ENCODE data around the gene FUT1. TPM values are rescaled to one million over a fixed set of nuclear protein-coding genes. Genes with fewer than 3 reads are reported as not detected.

Gene FUT1
- total and polyA plus RNA-seq, 2 donors (not counting 1 experiment from before 2014, with no cell fraction given) = not detected

GRCh38 chr19:48780631-48781391 is 28.4 kb upstream of the FUT1 start:
- TF ChIP-seq EZH2 (IDR thresholded peaks at IDR 0.05; ENCODE audit: borderline replicate concordance, insufficient read depth, low read depth, low read length, poor library complexity, severe bottlenecking) (no peak), CTCF (IDR thresholded peaks at IDR 0.05) (no peak)
- H4K20me1 ChIP-seq (ENCODE audit: control insufficient read depth, insufficient read depth, low read length, poor library complexity, severe bottlenecking) = no peaks in the 10 kb centered on the region
- intact Hi-C loops (cut with micrococcal nuclease) = loop anchor here (10.0 kb wide), 1 partner anchor 304 kb away; the partner anchor contains the start of gene SNRNP70
- Mint-ChIP-seq H3K4me3 (no peak overlapping the region), H3K9me3 (ENCODE audit: insufficient read depth) (no peaks in the 10 kb centered on the region), H3K4me1 (peaks cover 19% of the 10 kb centered on the region), H3K27ac (peak overlapping the region; percentile 5), H3K27me3 (no peaks in the 10 kb centered on the region)
- no peaks in the 10 kb centered on the region for H3K36me3 ChIP-seq (replicated peaks in 1 of 2; ENCODE audit: control extremely low read depth in 1 of 2, control insufficient read depth in 1 of 2, extremely low read depth in 1 of 2, insufficient read depth in 2 of 2, low read length in 1 of 2)
- no peak overlapping the region for H3K9ac ChIP-seq (ENCODE audit: low read length)
- ChIA-PET CTCF (interaction anchor here (1.1 to 1.5 kb wide), 3 partner anchors 7 to 62 kb away, joined by 3 to 4 read pairs (median 3); no protein-coding TSS in a partner anchor), POLR2A (interaction anchor here (0.6 kb wide), 1 partner anchor 9 kb away, joined by 7 read pairs; no protein-coding TSS in a partner anchor)
- no peak overlapping the region for H3K4me3 ChIP-seq (ENCODE audit: control extremely low read depth in 1 of 5, extremely low read depth in 1 of 5, insufficient read depth in 1 of 5, low read depth in 2 of 5, low read length in 4 of 5)
- H3K27me3 ChIP-seq (replicated peaks in 1 of 4; ENCODE audit: control extremely low read depth in 1 of 4, control insufficient read depth in 3 of 4, insufficient read depth in 4 of 4, low read length in 3 of 4) = no peaks in the 10 kb centered on the region
- ATAC-seq (ENCODE audit: low read depth) = no peak
- WGBS (ENCODE audit: insufficient coverage) = 77% methylated on average over 5 of the region's 14 CpGs
- peaks cover 0 to 3% (median 0%) of the 10 kb centered on the region in 3 donors for H3K9me3 ChIP-seq (ENCODE audit: control extremely low read depth in 1 of 3, control insufficient read depth in 2 of 3, insufficient read depth in 1 of 3, low read length in 2 of 3)
- H3K4me2 ChIP-seq (replicated peaks; ENCODE audit: low read depth, low read length, poor library complexity, severe bottlenecking) = no peak overlapping the region
- H3K79me2 ChIP-seq (ENCODE audit: control insufficient read depth, insufficient read depth, low read length) = no peaks in the 10 kb centered on the region
- peaks cover 3 to 15% of the 10 kb centered on the region in 2 donors for H3K4me1 ChIP-seq (ENCODE audit: control insufficient read depth in 2 of 2, insufficient read depth in 2 of 2, low read length in 2 of 2)
- H3K27ac ChIP-seq (ENCODE audit: low read length in 2 of 2) = no peak overlapping the region
- DNase-seq = no peak
- H2AFZ ChIP-seq (ENCODE audit: insufficient read depth, low read depth, low read length, poor library complexity, severe bottlenecking) = no peak overlapping the region

GRCh38 chr19:48779636-48780035 is 27.2 kb upstream of the FUT1 start:
- Mint-ChIP-seq H3K4me1 (peaks cover 19% of the 10 kb centered on the region), H3K27me3 (no peaks in the 10 kb centered on the region), H3K4me3 (no peak overlapping the region), H3K27ac (no peak overlapping the region), H3K9me3 (ENCODE audit: insufficient read depth) (no peaks in the 10 kb centered on the region)
- H3K9me3 ChIP-seq (ENCODE audit: control extremely low read depth in 1 of 3, control insufficient read depth in 2 of 3, insufficient read depth in 1 of 3, low read length in 2 of 3) = peaks cover 0 to 3% (median 0%) of the 10 kb centered on the region in 3 donors
- H3K4me1 ChIP-seq (ENCODE audit: control insufficient read depth in 2 of 2, insufficient read depth in 2 of 2, low read length in 2 of 2) = peaks cover 3 to 15% of the 10 kb centered on the region in 2 donors
- H2AFZ ChIP-seq (ENCODE audit: insufficient read depth, low read depth, low read length, poor library complexity, severe bottlenecking) = no peak overlapping the region
- H3K4me3 ChIP-seq (ENCODE audit: control extremely low read depth in 1 of 5, extremely low read depth in 1 of 5, insufficient read depth in 1 of 5, low read depth in 2 of 5, low read length in 4 of 5) = no peak overlapping the region
- no peaks in the 10 kb centered on the region for H3K79me2 ChIP-seq (ENCODE audit: control insufficient read depth, insufficient read depth, low read length)
- ATAC-seq (ENCODE audit: low read depth) = no peak
- no peaks in the 10 kb centered on the region for H3K36me3 ChIP-seq (replicated peaks in 1 of 2; ENCODE audit: control extremely low read depth in 1 of 2, control insufficient read depth in 1 of 2, extremely low read depth in 1 of 2, insufficient read depth in 2 of 2, low read length in 1 of 2)
- no CpG with 5 or more reads among the region's 1 CpG for WGBS (ENCODE audit: insufficient coverage)
- ChIA-PET CTCF (interaction anchor here (0.6 to 1.5 kb wide), 5 partner anchors 9 to 214 kb away, joined by 3 to 4 read pairs (median 3); partner anchors contain the start of genes GYS1 and RUVBL2), POLR2A (interaction anchor here (0.7 kb wide), 1 partner anchor 18 kb away, joined by 8 read pairs; no protein-coding TSS in a partner anchor)
- TF ChIP-seq EZH2 (IDR thresholded peaks at IDR 0.05; ENCODE audit: borderline replicate concordance, insufficient read depth, low read depth, low read length, poor library complexity, severe bottlenecking) (no peak), CTCF (IDR thresholded peaks at IDR 0.05) (no peak)
- no peak overlapping the region for H3K4me2 ChIP-seq (replicated peaks; ENCODE audit: low read depth, low read length, poor library complexity, severe bottlenecking)
- no peak overlapping the region for H3K27ac ChIP-seq (ENCODE audit: low read length in 2 of 2)
- H3K27me3 ChIP-seq (replicated peaks in 1 of 4; ENCODE audit: control extremely low read depth in 1 of 4, control insufficient read depth in 3 of 4, insufficient read depth in 4 of 4, low read length in 3 of 4) = no peaks in the 10 kb centered on the region
- H3K9ac ChIP-seq (ENCODE audit: low read length) = no peak overlapping the region
- DNase-seq = no peak
- H4K20me1 ChIP-seq (ENCODE audit: control insufficient read depth, insufficient read depth, low read length, poor library complexity, severe bottlenecking) = no peaks in the 10 kb centered on the region
- intact Hi-C loops (cut with micrococcal nuclease) = loop anchor here (10.0 kb wide), 1 partner anchor 305 kb away; the partner anchor contains the start of gene SNRNP70
